ENCODE results near the gene SSU72. TPM values are rescaled to one million over a fixed set of nuclear protein-coding genes. Genes with fewer than 3 reads are reported as not detected.

SSU72 gene
- polyA plus RNA-seq, 1 donor from 2014 or later: 56.2 TPM

- TF ChIP-seq POLR2AphosphoS5 (IDR thresholded peaks at IDR 0.05) (no peak), EP300 (conservative IDR thresholded peaks at IDR 0.05; ENCODE audit: poor library complexity, severe bottlenecking) (no peak), EZH2 (IDR thresholded peaks at IDR 0.05; ENCODE audit: borderline replicate concordance, insufficient read depth, low read length, poor library complexity, severe bottlenecking) (no peak), RAD21 (conservative IDR thresholded peaks at IDR 0.05) (no peak), REST (IDR thresholded peaks at IDR 0.05; ENCODE audit: borderline replicate concordance) (no peak), SMC3 (conservative IDR thresholded peaks at IDR 0.05; ENCODE audit: poor library complexity) (no peak), TAF1 (IDR thresholded peaks at IDR 0.05; ENCODE audit: low read depth) (no peak), CTCF (IDR thresholded peaks at IDR 0.05; ENCODE audit: poor library complexity, severe bottlenecking) (no peak), MXI1 (conservative IDR thresholded peaks at IDR 0.05; ENCODE audit: poor library complexity, severe bottlenecking) (no peak)
- Histone ChIP-seq H3K9me2 (ENCODE audit: insufficient read depth, low read length) (no peaks in the 10 kb centered on the region), H3K27ac (ENCODE audit: low read length) (no peak overlapping the region), H3K4me2 (ENCODE audit: low read length) (no peak overlapping the region), H3K36me3 (ENCODE audit: insufficient read depth, low read length) (no peaks in the 10 kb centered on the region), H3K9ac (ENCODE audit: low read length) (no peak overlapping the region), H2AFZ (ENCODE audit: low read depth, low read length) (no peak overlapping the region), H3F3A (ENCODE audit: insufficient read depth, low read length, poor library complexity, severe bottlenecking) (no peaks in the 10 kb centered on the region), H3K4me3 (ENCODE audit: low read length) (no peak overlapping the region), H4K20me1 (ENCODE audit: insufficient read depth) (no peaks in the 10 kb centered on the region), H3K27me3 (ENCODE audit: insufficient read depth, low read depth, low read length) (no peaks in the 10 kb centered on the region), H3K79me2 (replicated peaks; ENCODE audit: insufficient read depth, low read length) (peaks cover 13% of the 10 kb centered on the region), H3K9me3 (ENCODE audit: low read length) (no peaks in the 10 kb centered on the region)
These were observed 36.1 kb upstream of the SSU72 start for GRCh38 chr1:1610796-1611195.

- Histone ChIP-seq H3K36me3 (ENCODE audit: insufficient read depth, low read length) (no peaks in the 10 kb centered on the region), H3K79me2 (replicated peaks; ENCODE audit: insufficient read depth, low read length) (peaks cover 13% of the 10 kb centered on the region), H3K4me3 (ENCODE audit: low read length) (no peak overlapping the region), H2AFZ (ENCODE audit: low read depth, low read length) (no peak overlapping the region), H3K9me3 (ENCODE audit: low read length) (no peaks in the 10 kb centered on the region), H3F3A (ENCODE audit: insufficient read depth, low read length, poor library complexity, severe bottlenecking) (no peaks in the 10 kb centered on the region), H4K20me1 (ENCODE audit: insufficient read depth) (no peaks in the 10 kb centered on the region), H3K4me2 (ENCODE audit: low read length) (no peak overlapping the region), H3K9me2 (ENCODE audit: insufficient read depth, low read length) (no peaks in the 10 kb centered on the region), H3K9ac (ENCODE audit: low read length) (no peak overlapping the region), H3K27me3 (ENCODE audit: insufficient read depth, low read depth, low read length) (no peaks in the 10 kb centered on the region), H3K27ac (ENCODE audit: low read length) (no peak overlapping the region)
- TF ChIP-seq POLR2AphosphoS5 (IDR thresholded peaks at IDR 0.05) (no peak), EZH2 (IDR thresholded peaks at IDR 0.05; ENCODE audit: borderline replicate concordance, insufficient read depth, low read length, poor library complexity, severe bottlenecking) (no peak), MXI1 (conservative IDR thresholded peaks at IDR 0.05; ENCODE audit: poor library complexity, severe bottlenecking) (no peak), RAD21 (conservative IDR thresholded peaks at IDR 0.05) (no peak), REST (IDR thresholded peaks at IDR 0.05; ENCODE audit: borderline replicate concordance) (no peak), EP300 (conservative IDR thresholded peaks at IDR 0.05; ENCODE audit: poor library complexity, severe bottlenecking) (no peak), SMC3 (conservative IDR thresholded peaks at IDR 0.05; ENCODE audit: poor library complexity) (no peak), TAF1 (IDR thresholded peaks at IDR 0.05; ENCODE audit: low read depth) (no peak), CTCF (IDR thresholded peaks at IDR 0.05; ENCODE audit: poor library complexity, severe bottlenecking) (no peak)
These were observed 35.3 kb upstream of the SSU72 start for GRCh38 chr1:1609822-1610485.

Data from neural cell (in vitro differentiated cells).